Activated CD4-positive, alpha-beta T cell treated with anti-CD3 and anti-CD28 coated beads, Interleukin-2, amount 50 U/mL, for 16 hours (primary cell): ENCODE results near the gene HS3ST2.
"Not testable (repeated sequence)": the region's sequence is repeated elsewhere in the genome, so short reads cannot be mapped to it uniquely, and the experiment has no call there.

Experiments
- DNase-seq: peaks from one replicate; pipeline ENCODE4 v3.0.0-alpha.2; 2020

Gene HS3ST2

GRCh38 chr16:22814711-22815105 lies 746 bp downstream of the HS3ST2 start:
- DNase-seq = no peak

GRCh38 chr16:22815863-22816262 lies 1.9 kb downstream of the HS3ST2 start:
- DNase-seq = no peak

DNA sequence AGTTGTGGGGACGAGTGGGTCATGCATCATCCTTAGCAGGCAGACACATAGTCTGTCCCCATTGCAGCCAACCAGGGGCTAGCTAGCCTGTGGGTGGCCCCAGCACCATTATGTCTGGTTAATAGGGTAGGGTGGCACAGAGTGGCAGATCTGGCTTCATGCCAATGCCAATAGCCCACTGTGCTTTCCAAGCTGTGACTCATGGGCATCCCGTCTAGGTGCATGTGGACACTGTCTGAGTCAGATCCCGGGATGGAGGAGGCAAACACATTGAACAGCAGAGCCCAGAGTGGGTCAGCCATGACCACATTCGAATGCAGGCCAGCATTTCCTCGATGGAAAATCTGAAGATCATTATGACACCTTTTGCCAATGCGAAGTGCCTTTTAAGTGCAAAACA lies 2.5 kb downstream of the HS3ST2 start:
- DNase-seq = no peak

DNA sequence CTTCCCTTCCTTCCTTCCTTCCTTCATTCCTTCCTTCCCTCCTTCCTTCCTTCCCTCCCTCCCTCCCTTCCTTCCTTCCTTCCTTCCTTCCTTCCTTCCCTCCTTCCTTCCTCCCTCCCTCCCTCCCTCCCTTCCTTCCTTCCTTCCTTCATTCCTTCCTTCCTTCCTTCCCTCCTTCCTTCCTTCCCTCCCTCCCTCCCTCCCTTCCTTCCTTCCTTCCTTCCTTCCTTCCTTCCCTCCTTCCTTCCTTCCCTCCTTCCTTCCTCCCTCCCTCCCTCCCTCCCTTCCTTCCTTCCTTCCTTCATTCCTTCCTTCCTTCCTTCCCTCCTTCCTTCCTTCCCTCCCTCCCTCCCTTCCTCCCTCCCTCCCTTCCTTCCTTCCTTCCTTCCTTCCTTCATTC lies 4.8 kb downstream of the HS3ST2 start:
- not testable (repeated sequence) for DNase-seq

- DNase-seq = no peak
Measured at GRCh38 chr16:22838681-22839080, 24.7 kb downstream of the HS3ST2 start.

DNA sequence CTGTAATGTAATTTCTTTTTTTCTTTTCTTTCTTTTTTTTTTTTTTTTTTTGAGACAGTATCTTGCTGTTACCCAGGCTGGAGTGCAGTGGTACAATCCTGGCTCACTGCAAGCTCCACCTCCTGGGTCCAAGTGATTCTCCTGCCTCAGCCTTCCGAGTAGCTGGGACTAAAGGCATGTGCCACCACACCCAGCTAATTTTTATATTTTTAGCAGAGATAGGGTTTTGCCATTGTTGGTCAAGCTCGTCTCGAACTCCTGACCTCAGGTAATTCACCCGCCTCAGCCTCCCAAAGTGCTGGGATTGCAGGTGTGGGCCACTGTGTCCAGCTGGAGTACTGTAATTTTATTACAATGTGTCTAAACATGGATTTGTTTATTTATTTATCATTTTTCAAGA lies 28.1 kb downstream of the HS3ST2 start:
- DNase-seq = not testable (repeated sequence)

DNA sequence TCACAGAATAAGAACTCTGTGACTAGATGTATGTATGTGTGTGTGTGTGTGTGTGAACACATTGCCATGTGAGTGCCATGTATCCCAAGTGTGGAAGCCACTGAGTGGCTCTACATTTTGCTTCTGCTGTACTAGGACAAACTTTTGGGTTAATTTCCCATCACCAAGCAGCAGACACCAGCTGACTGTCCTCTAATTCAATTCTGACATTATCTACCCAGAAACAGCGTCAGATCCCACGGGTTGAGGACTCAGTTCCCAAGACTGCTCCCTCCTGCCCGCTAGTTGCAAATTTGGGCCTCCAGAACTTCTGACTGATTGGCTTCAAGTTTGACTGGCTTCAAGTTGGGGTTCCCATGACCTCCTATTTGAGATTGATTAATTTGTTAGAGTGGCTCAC lies 29.2 kb downstream of the HS3ST2 start:
- DNase-seq = no peak

GRCh38 chr16:22843856-22844255 lies 29.9 kb downstream of the HS3ST2 start:
- no peak for DNase-seq

DNA sequence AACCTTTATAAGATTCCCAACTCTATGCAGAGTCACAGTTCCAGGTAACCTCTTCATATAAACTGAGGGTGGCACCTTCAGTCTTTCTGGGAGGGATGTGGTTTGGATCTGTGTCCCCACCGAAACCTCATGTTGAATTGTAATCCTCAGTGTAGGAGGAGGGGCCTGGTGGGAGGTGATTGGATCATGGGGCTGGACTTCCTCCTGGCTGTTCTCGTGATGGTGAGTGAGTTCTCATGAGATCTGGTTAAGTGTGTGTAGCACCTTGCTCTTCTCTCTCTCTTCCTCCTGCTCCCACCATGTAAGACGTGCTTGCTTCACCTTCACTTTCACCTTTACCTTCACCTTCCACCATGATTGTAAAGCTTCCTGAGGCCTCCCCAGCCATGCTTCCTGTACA lies 30.5 kb downstream of the HS3ST2 start:
- no peak for DNase-seq

DNA sequence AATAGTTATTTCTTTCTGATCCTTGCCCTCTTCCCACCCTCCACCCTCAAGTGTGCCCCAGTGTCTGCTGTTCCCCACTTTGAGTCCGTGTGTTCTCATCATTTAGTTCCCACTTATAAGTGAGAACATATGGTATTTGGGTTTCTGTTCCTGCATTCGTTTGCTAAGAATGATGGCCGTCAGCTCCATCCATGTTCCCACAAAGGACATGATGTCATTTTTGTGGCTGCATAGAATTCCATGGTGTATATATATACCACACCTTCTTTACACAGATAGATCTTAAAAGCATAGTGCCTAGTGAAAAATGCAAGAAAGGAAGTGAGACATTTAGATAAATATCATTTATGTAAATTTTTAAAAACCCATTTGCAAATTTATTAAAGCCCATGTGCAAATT lies 33.1 kb downstream of the HS3ST2 start:
- DNase-seq = no peak

- no peak for DNase-seq
Measured at GRCh38 chr16:22847690-22848089, 33.7 kb downstream of the HS3ST2 start.

- no peak for DNase-seq
Measured at GRCh38 chr16:22848451-22848850, 34.5 kb downstream of the HS3ST2 start.

DNA sequence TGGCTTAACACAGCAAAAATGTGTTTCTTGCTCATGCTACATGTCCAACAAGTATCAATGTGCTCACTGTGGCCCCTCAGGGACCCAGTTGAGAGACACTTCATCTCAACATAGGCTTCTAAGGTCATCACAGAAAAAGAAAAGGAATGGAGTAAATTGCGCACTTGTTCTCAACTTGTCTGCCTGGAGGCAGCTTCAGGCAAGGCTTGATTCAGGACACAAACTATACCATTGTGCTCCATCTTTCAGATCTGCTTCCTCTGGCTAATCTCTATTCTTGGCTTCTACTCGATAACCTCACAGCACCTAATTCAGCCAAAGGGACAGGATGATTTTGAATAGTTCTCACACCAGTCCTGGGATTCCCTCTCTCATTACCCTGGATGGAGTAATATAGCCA lies 35.6 kb downstream of the HS3ST2 start:
- DNase-seq = no peak

GRCh38 chr16:22855231-22855630 lies 41.3 kb downstream of the HS3ST2 start:
- DNase-seq = no peak

DNA sequence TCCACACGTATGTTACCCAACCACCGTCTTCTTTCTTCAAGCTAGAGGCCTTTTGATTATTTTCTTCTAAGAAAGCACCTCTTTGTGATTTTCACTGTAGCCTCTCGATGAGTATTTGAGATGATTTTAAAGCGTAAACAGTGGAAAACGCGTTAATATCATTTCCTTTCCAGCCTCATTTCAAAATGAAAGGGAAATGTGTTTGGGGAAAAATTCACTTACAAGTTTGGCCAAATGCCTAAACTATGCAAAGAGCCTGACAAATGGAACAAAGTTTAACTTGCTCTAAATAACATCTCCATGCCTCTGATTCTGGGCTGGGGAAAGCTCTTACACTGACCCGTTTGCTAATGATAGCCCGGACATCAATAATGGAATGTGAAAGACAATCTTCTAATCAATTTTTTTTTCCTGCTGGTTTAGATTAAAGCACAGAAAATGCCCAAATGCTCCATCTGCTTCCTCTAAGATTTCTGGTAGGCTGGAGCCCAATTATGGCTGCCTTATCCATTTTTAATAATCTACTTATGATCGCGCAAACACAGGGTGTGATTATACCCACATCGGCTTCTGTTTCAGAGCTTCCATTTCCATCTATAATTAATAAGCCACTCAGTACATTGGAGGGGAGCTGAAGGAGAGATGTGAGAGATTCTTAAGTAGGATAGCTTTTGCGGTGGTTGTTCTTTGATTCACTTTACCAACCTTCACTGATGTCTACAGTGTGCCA lies 43.5 kb downstream of the HS3ST2 start:
- DNase-seq = no peak

GRCh38 chr16:22859925-22860324 lies 46.0 kb downstream of the HS3ST2 start:
- DNase-seq = no peak

- no peak for DNase-seq
Measured at GRCh38 chr16:22861580-22861979, 47.6 kb downstream of the HS3ST2 start.

- no peak for DNase-seq
Measured at GRCh38 chr16:22862046-22862445, 48.1 kb downstream of the HS3ST2 start.

DNA sequence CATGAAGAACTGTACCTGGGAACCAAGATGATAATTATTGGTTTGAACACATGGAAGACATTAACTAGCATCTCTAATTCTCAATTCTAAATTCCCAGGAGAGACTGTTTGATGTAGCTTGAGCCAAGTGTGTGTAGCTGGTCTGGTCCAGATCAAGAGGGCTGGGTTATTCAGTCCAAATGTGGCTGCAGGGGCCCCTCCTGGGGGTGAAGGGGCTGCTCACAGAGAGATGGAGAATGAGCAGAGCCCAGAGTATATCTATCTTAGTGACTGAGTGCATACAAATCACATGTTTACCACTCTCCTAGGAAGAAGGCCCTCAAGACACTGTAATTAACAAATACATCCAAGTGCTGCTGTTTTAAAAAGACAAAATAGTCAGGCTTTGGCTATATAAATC lies 50.4 kb downstream of the HS3ST2 start:
- DNase-seq = no peak

DNA sequence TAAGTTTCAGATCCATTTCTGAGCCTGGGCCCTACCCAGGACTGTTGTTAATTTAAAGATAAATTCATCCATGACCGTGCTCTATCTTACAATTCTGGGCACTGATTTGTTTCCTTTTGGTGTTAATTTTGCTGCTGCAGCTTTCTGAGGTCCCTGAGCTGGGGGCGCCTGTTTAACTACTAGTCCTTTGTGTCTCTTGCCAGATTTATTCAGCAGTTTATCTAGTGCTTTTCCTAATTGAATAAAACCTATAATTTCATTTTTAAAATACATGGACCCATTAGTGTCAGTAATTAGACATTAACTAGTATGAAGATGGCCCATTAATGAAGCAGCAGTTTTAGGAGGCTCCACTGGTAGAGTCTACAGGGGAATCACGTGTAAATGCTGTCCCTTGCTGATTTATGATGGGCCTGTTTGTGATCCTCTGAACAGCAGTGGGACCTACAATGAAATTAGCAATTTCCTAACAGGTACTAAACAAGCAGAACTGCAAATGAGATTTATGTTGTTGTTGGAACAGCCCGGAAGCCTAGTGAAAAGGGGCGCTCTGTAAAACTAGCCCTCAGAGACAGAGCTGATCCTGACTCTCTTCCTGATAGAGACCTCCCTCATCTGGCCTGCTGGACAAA lies 54.7 kb downstream of the HS3ST2 start:
- DNase-seq = no peak

DNA sequence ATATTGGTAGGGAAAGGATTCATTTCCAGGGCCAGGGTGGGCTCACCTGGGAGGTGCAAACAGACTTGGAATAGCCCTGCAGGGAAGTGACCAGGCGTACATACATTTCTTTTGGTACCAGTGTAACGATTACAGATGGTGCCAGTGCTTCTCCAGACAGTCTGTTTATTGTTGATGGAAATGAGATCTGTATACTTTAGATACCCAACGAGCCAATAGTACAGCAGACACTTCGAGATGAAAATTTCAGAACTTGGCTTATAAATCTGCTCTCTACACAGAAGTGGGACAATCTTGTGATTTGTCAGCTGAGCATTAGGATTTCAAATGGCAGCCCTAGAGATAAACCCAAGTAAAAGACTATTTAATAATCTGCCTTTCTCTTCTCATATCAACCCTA lies 57.9 kb downstream of the HS3ST2 start:
- DNase-seq = no peak

DNA sequence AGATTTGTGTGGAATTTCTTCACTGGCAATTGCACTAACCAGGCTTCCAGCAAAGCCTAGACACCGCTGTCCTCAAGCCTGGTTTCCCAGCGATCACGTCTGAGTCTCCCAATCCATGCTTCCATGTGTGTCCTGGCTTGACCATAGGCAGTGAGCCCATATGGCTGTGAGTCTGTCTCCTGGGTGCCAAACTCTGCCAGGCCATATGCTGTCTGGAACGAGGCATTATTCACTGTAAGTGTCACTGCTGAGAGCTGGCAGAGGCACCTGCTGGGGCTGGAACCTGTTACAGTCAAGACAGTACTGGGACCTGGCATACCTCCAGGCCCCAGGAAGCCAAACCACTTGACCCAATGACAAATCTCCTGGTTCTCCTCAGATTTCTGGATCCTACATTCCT lies 60.4 kb downstream of the HS3ST2 start:
- DNase-seq = no peak

DNA sequence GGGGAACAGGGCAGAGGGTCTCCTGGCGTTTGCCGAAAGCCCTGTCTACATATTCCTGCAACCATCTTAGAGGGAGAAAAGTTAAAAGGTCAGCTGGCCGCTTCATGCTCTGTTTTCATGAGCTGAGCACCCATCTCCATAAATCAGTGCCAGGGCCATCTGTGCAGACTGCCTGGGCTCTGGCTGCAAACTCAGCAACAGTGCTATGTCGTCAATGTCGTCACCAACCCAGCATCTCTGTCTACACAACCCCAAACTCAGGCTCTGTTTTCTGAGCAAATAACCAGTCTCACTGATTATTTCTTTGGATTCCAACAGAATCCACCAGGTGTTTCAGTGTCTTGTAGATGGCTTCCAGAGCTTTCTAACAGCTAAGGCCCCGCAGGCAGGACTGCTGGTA lies 65.0 kb downstream of the HS3ST2 start:
- DNase-seq = no peak

GRCh38 chr16:22879466-22879865 lies 65.5 kb downstream of the HS3ST2 start:
- DNase-seq = no peak

- DNase-seq = no peak
Measured at GRCh38 chr16:22882981-22883380, 69.0 kb downstream of the HS3ST2 start.
